ENCODE measurements around the gene CLRN3.

DNA sequence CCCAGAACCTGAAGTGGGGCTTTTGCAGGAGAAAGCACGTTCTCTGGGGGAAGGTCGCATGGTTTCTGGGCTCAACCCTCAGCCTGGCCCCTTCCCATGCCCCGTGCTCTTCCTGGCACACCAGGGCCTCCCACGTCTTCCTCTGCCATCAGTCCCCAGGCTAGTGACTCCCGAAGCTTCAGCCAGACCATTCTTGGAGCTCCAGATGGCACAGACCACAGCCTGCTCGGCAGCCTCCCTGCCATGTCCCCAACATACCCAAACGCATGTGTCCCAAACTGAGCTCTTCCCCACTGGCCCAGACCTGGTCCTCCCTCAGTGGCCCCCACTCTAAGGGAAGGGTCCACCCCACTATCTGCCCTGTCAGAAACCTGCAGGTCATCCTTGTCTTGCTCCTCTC is 47.0 kb downstream of the CLRN3 start:
- TF ChIP-seq CTCF (conservative IDR thresholded peaks at IDR 0.05) (no peak), ZFX (IDR thresholded peaks at IDR 0.05) (no peak)
